OCI-LY1 (cell line): ENCODE measurements around the gene CEP128.

ENCODE experiments used
- H2AFZ ChIP-seq: fragments of 200-600 bp; sonication (generic), shearing (Covaris generic); 2 replicates; pipeline ENCODE4 v1.6.0; 2014; ENCODE audit warnings: antibody characterized with exemption, mild to moderate bottlenecking, low read length
- H3F3A ChIP-seq: fragments of 200-600 bp; sonication (generic), shearing (Covaris generic); 2 replicates; pipeline ENCODE4 v1.6.0; 2014; ENCODE audit warnings: mild to moderate bottlenecking, antibody characterized with exemption, low read length, moderate library complexity; ENCODE audit not compliant: insufficient read depth
- H3K27ac ChIP-seq: fragments of 200-600 bp; sonication (generic); 2 replicates; pipeline ENCODE4 v1.5.1; 2014; ENCODE audit warnings: low read length, mixed run types, mild to moderate bottlenecking, low read depth; ENCODE audit not compliant: poor library complexity, severe bottlenecking
- H3K27me3 ChIP-seq: fragments of 200-600 bp; sonication (generic); 2 replicates; pipeline ENCODE4 v1.6.0; 2014; ENCODE audit warnings: antibody characterized with exemption, mild to moderate bottlenecking, low read length, moderate library complexity; ENCODE audit not compliant: insufficient read depth
- H3K36me3 ChIP-seq: fragments of 200-600 bp; sonication (generic); 2 replicates; pipeline ENCODE4 v1.6.1; 2014; ENCODE audit warnings: mild to moderate bottlenecking, antibody characterized with exemption, low read length, moderate library complexity, mixed read lengths; ENCODE audit not compliant: insufficient read depth
- H3K4me1 ChIP-seq: fragments of 200-600 bp; sonication (generic); 2 replicates; pipeline ENCODE4 v1.5.1; 2014; ENCODE audit warnings: mild to moderate bottlenecking, low read length, moderate library complexity; ENCODE audit not compliant: insufficient read depth, severe bottlenecking
- H3K4me2 ChIP-seq: fragments of 200-600 bp; sonication (generic), shearing (Covaris generic); 2 replicates; pipeline ENCODE4 v1.6.1; 2014; ENCODE audit warnings: low read length
- H3K4me3 ChIP-seq: fragments of 200-600 bp; sonication (generic); 2 replicates; pipeline ENCODE4 v1.5.1; 2014; ENCODE audit warnings: low read length, low read depth, mild to moderate bottlenecking, mixed read lengths; ENCODE audit not compliant: poor library complexity, severe bottlenecking
- H3K79me2 ChIP-seq: fragments of 200-600 bp; shearing (Covaris generic); 2 replicates; pipeline ENCODE4 v1.6.1; 2016; ENCODE audit warnings: mixed run types, low read length, mixed read lengths; ENCODE audit not compliant: insufficient read depth
- H3K9ac ChIP-seq: fragments of 200-600 bp; sonication (generic), shearing (Covaris generic); 2 replicates; pipeline ENCODE4 v1.6.1; 2014; ENCODE audit warnings: mild to moderate bottlenecking, low read length, mixed read lengths
- H3K9me2 ChIP-seq: fragments of 200-600 bp; sonication (generic), shearing (Covaris generic); 2 replicates; pipeline ENCODE4 v1.6.1; 2014; ENCODE audit warnings: low read depth, mild to moderate bottlenecking, low read length, mixed read lengths
- H3K9me3 ChIP-seq: fragments of 200-600 bp; shearing (Covaris generic); 2 replicates; pipeline ENCODE4 v1.6.1; 2014; ENCODE audit warnings: low read length, mixed read lengths
- H4K20me1 ChIP-seq: fragments of 200-600 bp; sonication (generic), shearing (Covaris generic); 2 replicates; pipeline ENCODE4 v1.6.0; 2016; ENCODE audit warnings: mild to moderate bottlenecking, low read length; ENCODE audit not compliant: insufficient read depth
- EZH2 ChIP-seq: fragments of 200-600 bp; sonication (generic), shearing (Covaris generic); IDR thresholded peaks from 2 replicates; pipeline ENCODE4 v1.8.0; 2017; ENCODE audit warnings: borderline replicate concordance, mixed run types, mild to moderate bottlenecking, antibody characterized with exemption, low read length, moderate library complexity, mixed read lengths
- TF ChIP-seq, protein P1 (sequence below): fragments of 200-600 bp; sonication (generic), shearing (Covaris generic); IDR thresholded peaks from 2 replicates; pipeline ENCODE4 v1.5.1; 2017; ENCODE audit warnings: mild to moderate bottlenecking, antibody characterized with exemption, low read length, moderate library complexity, mixed read lengths

CEP128 gene

DNA sequence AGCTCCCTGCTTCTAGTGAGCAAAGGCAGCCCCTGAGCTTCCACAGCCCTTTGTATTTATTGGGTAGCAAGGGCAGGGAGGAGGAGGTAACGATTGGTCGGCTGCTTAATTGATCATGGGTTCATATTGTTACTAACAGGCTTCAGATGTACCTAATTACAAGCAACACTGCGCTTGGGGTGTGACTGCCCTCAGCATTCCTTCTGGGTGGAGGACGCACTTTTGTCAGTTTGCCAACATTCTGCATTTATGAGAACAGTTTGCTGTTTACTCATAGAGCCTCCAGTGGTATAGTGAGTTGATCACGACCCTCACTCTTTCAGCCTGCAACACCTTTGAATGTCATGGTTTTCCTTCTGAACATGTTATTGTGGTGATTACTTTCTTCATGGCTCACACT lies 23.5 kb upstream of the CEP128 start:
- Histone ChIP-seq H3K4me1 (peaks cover 10% of the 10 kb centered on the region), H3K4me2 (no peak overlapping the region), H3K27me3 (no peaks in the 10 kb centered on the region), H4K20me1 (no peaks in the 10 kb centered on the region), H2AFZ (no peak overlapping the region), H3K27ac (no peak overlapping the region), H3K4me3 (no peak overlapping the region), H3K36me3 (no peaks in the 10 kb centered on the region), H3K9me2 (no peaks in the 10 kb centered on the region), H3K9ac (no peak overlapping the region), H3K9me3 (no peaks in the 10 kb centered on the region), H3K79me2 (no peaks in the 10 kb centered on the region), H3F3A (no peaks in the 10 kb centered on the region)
- TF ChIP-seq, protein P1, sequence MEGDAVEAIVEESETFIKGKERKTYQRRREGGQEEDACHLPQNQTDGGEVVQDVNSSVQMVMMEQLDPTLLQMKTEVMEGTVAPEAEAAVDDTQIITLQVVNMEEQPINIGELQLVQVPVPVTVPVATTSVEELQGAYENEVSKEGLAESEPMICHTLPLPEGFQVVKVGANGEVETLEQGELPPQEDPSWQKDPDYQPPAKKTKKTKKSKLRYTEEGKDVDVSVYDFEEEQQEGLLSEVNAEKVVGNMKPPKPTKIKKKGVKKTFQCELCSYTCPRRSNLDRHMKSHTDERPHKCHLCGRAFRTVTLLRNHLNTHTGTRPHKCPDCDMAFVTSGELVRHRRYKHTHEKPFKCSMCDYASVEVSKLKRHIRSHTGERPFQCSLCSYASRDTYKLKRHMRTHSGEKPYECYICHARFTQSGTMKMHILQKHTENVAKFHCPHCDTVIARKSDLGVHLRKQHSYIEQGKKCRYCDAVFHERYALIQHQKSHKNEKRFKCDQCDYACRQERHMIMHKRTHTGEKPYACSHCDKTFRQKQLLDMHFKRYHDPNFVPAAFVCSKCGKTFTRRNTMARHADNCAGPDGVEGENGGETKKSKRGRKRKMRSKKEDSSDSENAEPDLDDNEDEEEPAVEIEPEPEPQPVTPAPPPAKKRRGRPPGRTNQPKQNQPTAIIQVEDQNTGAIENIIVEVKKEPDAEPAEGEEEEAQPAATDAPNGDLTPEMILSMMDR: no peak
- TF ChIP-seq EZH2: no peak

DNA sequence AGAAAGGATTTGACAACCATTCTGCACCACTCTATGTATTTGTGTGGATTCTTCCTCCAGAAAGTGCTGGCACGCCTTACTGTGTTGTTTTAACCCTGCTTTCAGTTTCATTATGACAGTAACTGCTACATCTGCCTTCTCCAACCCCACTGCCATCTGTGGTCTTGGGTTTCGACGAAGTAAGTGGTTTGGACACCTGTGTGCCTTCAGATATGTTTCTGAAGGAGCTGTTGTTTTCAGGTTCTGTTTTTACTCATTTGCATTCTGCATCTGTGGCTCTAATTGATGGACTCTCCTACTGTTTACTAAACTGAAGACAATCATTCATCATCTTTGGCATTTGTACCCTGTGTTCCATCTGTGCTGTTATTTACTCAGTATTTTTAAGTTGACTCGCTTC lies 18.0 kb upstream of the CEP128 start:
- no peaks in the 10 kb centered on the region for H3K9me2 ChIP-seq
- 0 out of 2 replicates have a peak, but pooled peaks cover 7% of the 10 kb centered on the region for H3F3A ChIP-seq
- H3K36me3 ChIP-seq: no peaks in the 10 kb centered on the region
- H2AFZ ChIP-seq: peak overlapping the region; percentile 70; the same call in 1 of the 2 replicates
- H3K4me3 ChIP-seq: peak overlapping the region; percentile 63
- H3K79me2 ChIP-seq: no peaks in the 10 kb centered on the region
- H3K27me3 ChIP-seq: no peaks in the 10 kb centered on the region
- H3K9me3 ChIP-seq: no peaks in the 10 kb centered on the region
- H3K4me2 ChIP-seq: peak overlapping the region; percentile 91
- no peak for TF ChIP-seq EZH2
- TF ChIP-seq, protein P1: no peak
- peak overlapping the region; percentile 94 for H3K27ac ChIP-seq
- H3K9ac ChIP-seq: peak overlapping the region; percentile 47
- H3K4me1 ChIP-seq: peaks cover 59% of the 10 kb centered on the region
- H4K20me1 ChIP-seq: no peaks in the 10 kb centered on the region

DNA sequence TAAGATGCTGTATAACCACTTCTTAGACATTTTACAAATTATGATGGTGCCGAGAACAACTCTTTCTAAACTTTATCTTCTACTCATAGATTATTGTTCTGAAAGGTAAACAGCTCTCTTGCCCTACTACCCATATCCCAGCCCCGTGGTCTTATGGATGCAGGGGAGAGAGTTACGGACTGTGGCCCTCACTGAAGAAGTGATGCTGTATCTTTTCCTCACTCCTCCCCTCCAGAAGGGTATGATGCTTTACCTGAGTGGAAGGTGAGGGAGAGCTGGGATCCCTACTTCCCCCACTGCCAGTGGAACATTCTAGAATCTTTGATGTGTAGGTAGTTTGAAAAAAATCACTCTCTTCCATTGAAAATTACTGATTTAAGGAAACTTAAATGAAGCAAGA lies 17.4 kb upstream of the CEP128 start:
- Histone ChIP-seq H3K9me2 (no peaks in the 10 kb centered on the region), H3K27me3 (no peaks in the 10 kb centered on the region), H4K20me1 (no peaks in the 10 kb centered on the region), H3K79me2 (no peaks in the 10 kb centered on the region), H3F3A (0 out of 2 replicates have a peak, but pooled peaks cover 7% of the 10 kb centered on the region), H3K9ac (peak overlapping the region; percentile 20), H3K9me3 (no peaks in the 10 kb centered on the region), H3K4me2 (peak overlapping the region; percentile 91), H3K4me1 (peaks cover 59% of the 10 kb centered on the region), H3K27ac (peak overlapping the region; percentile 94), H3K4me3 (peak overlapping the region; percentile 63), H2AFZ (no peak overlapping the region), H3K36me3 (no peaks in the 10 kb centered on the region)
- TF ChIP-seq, protein P1: no peak
- no peak for TF ChIP-seq EZH2
